Mesothelial cell of epicardium (in vitro differentiated cells): ENCODE measurements around the gene BUB1B. TPM values are rescaled to one million over a fixed set of nuclear protein-coding genes. Genes with fewer than 3 reads are reported as not detected.

ENCODE experiments used
- DNase-seq, 2 experiments: peaks; one replicate each; pipeline ENCODE4 v3.0.0; 2021; ENCODE audit warnings: low spot score in 2 of 2; ENCODE audit not compliant: unreplicated experiment in 2 of 2
- H3K27ac Mint-ChIP-seq: 2 replicates; pipeline ENCODE4 v1.8.0; 2021; ENCODE audit warnings: mixed read lengths
- H3K27me3 Mint-ChIP-seq: 2 replicates; pipeline ENCODE4 v1.8.0; 2021; ENCODE audit warnings: low read depth, mixed read lengths
- H3K36me3 Mint-ChIP-seq: 2 replicates; pipeline ENCODE4 v1.8.0; 2021; ENCODE audit warnings: mixed read lengths
- H3K4me1 Mint-ChIP-seq: 2 replicates; pipeline ENCODE4 v1.8.0; 2021; ENCODE audit warnings: mixed read lengths
- H3K4me3 Mint-ChIP-seq: 2 replicates; pipeline ENCODE4 v1.8.0; 2021; ENCODE audit warnings: mild to moderate bottlenecking, moderate library complexity, mixed read lengths
- H3K9me3 Mint-ChIP-seq: 2 replicates; pipeline ENCODE4 v1.8.0; 2021; ENCODE audit warnings: mixed read lengths
- CTCF ChIP-seq: fragments of 200-600 bp; sonication (generic); IDR thresholded peaks from one replicate; pipeline ENCODE4 v1.5.0; 2021; ENCODE audit warnings: antibody characterized with exemption; ENCODE audit not compliant: unreplicated experiment
- total RNA-seq: library from RNA; stranded (reverse); gene quantifications from 3 replicates; pipeline ENCODE4 v1.2.1, GENCODE V29; 2021

The BUB1B gene
- total RNA-seq, 1 donor from 2014 or later: 35.5 TPM

GRCh38 chr15:40243126-40243810 is 82.4 kb downstream of the BUB1B start:
- Mint-ChIP-seq H3K4me3 (no peak overlapping the region), H3K4me1 (peaks cover 34% of the 10 kb centered on the region), H3K36me3 (no peaks in the 10 kb centered on the region), H3K27ac (no peak overlapping the region), H3K9me3 (no peaks in the 10 kb centered on the region), H3K27me3 (peaks cover under 1% of the 10 kb centered on the region)
- no peak for TF ChIP-seq CTCF
- no peak for DNase-seq

GRCh38 chr15:40244961-40245523 is 84.2 kb downstream of the BUB1B start:
- Mint-ChIP-seq H3K4me1 (peaks cover 24% of the 10 kb centered on the region), H3K4me3 (no peak overlapping the region), H3K27ac (peak overlapping the region; percentile 81), H3K36me3 (no peaks in the 10 kb centered on the region), H3K27me3 (no peaks in the 10 kb centered on the region), H3K9me3 (no peaks in the 10 kb centered on the region)
- DNase-seq: peak in 1 of 2 experiments; percentile 46
- TF ChIP-seq CTCF: no peak

GRCh38 chr15:40245666-40246450 is 85.0 kb downstream of the BUB1B start:
- peak overlapping the region; percentile 81 for H3K27ac Mint-ChIP-seq
- DNase-seq: no peak
- H3K27me3 Mint-ChIP-seq: peaks cover 3% of the 10 kb centered on the region
- H3K36me3 Mint-ChIP-seq: no peaks in the 10 kb centered on the region
- no peak for TF ChIP-seq CTCF
- no peaks in the 10 kb centered on the region for H3K9me3 Mint-ChIP-seq
- H3K4me3 Mint-ChIP-seq: no peak overlapping the region
- H3K4me1 Mint-ChIP-seq: peaks cover 17% of the 10 kb centered on the region

GRCh38 chr15:40246496-40247280 is 85.8 kb downstream of the BUB1B start:
- Mint-ChIP-seq H3K9me3 (no peaks in the 10 kb centered on the region), H3K4me1 (peaks cover 17% of the 10 kb centered on the region), H3K36me3 (no peaks in the 10 kb centered on the region), H3K27ac (peak overlapping the region; percentile 47), H3K27me3 (peaks cover 11% of the 10 kb centered on the region), H3K4me3 (no peak overlapping the region)
- DNase-seq: no peak
- no peak for TF ChIP-seq CTCF

- H3K4me1 Mint-ChIP-seq: peaks cover 17% of the 10 kb centered on the region
- H3K27me3 Mint-ChIP-seq: peaks cover 15% of the 10 kb centered on the region
- DNase-seq: no peak
- H3K4me3 Mint-ChIP-seq: no peak overlapping the region
- no peaks in the 10 kb centered on the region for H3K36me3 Mint-ChIP-seq
- TF ChIP-seq CTCF: no peak
- H3K9me3 Mint-ChIP-seq: no peaks in the 10 kb centered on the region
- no peak overlapping the region for H3K27ac Mint-ChIP-seq
These were observed 86.6 kb downstream of the BUB1B start for GRCh38 chr15:40247406-40247971.
